Measurements from ENCODE around the gene LOXL1. TPM values are rescaled to one million over a fixed set of nuclear protein-coding genes. Genes with fewer than 3 reads are reported as not detected.

Gene LOXL1
- total and polyA plus RNA-seq, 2 of the 4 experiments (the other 2 are of a cell fraction) = 148 to 332 TPM

DNA sequence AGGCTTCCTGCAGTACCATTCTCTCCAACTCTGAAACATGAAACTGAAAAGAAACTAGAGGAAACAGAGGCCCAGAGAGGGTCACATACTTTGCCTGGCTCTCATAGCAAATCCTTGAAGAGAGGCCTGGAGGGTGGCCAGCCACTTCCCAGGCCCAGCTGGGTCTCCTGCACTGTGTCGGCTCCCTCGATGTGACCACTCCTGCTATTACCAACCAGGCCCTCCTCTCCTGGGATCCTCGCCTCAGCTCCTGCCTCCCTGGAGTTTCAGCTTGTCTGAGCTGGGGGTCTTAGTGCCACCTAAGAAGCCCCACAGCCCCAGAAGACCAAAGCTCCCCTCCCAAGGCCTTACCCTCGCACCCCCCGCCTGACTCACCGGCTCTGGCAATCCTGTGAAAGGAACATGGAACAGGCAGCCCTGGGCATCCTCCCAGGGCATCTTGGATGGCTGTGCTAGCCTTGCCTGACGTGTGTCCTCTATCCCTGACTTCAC, 4.6 kb downstream of the LOXL1 start:
- no peak overlapping the region for H3K4me3 ChIP-seq (ENCODE audit: insufficient read depth, low read depth, low read length)
- no TSS peak for BruUV-seq (replicated peaks)

More for the DNA sequence above, 4.6 kb downstream of the LOXL1 start:
- Histone ChIP-seq H3K23ac (ENCODE audit: low read depth, low read length) (no peak overlapping the region), H3K14ac (replicated peaks; ENCODE audit: low read depth, low read length) (peak overlapping the region; percentile 41; the same call in 1 of the 2 replicates), H2AFZ (replicated peaks; ENCODE audit: low read length, poor library complexity) (peak overlapping the region; percentile 64), H2BK20ac (ENCODE audit: low read depth, low read length) (peak overlapping the region; percentile 27; the same call in 1 of the 2 replicates), H2BK120ac (ENCODE audit: low read depth, low read length) (peak overlapping the region; percentile 30; the same call in 1 of the 2 replicates), H4K5ac (ENCODE audit: low read depth, low read length) (no peak overlapping the region), H3K79me1 (ENCODE audit: low read depth in 1 of 2, low read length in 2 of 2) (peaks cover 39 to 87% of the 10 kb centered on the region in 2 experiments), H4K8ac (ENCODE audit: low read depth in 2 of 2, low read length in 2 of 2) (peak overlapping the region; percentile 34 to 71; a peak in 2 of 4 replicates), H2AK9ac (replicated peaks; ENCODE audit: low read depth, low read length, poor library complexity) (peak overlapping the region; percentile 95), H2AK5ac (ENCODE audit: low read depth, low read length) (peak overlapping the region; percentile 87), H3K56ac (ENCODE audit: extremely low read depth, insufficient read depth, low read length) (no peak overlapping the region; the same call in 1 of the 2 replicates), H3K4me1 (ENCODE audit: control insufficient read depth, insufficient read depth, low read length) (peaks cover 43% of the 10 kb centered on the region), H3K36me3 (ENCODE audit: control insufficient read depth, insufficient read depth, low read length) (peaks cover 12% of the 10 kb centered on the region), H3K18ac (ENCODE audit: low read depth, low read length) (no peak overlapping the region), H3K9me1 (ENCODE audit: insufficient read depth, low read length) (peaks cover 37% of the 10 kb centered on the region), H2BK15ac (ENCODE audit: low read depth, low read length) (peak overlapping the region; percentile 68; the same call in 1 of the 3 replicates), H4K20me1 (ENCODE audit: insufficient read depth, low read length) (peaks cover 71% of the 10 kb centered on the region), H3K27me3 (ENCODE audit: control insufficient read depth, insufficient read depth, low read length) (no peaks in the 10 kb centered on the region), H3K27ac (ENCODE audit: insufficient read depth, low read length) (peak overlapping the region; percentile 50; the same call in 1 of the 2 replicates), H4K91ac (ENCODE audit: insufficient read depth, low read depth, low read length) (peak overlapping the region; percentile 58), H3K9me3 (ENCODE audit: control insufficient read depth, insufficient read depth, low read length) (no peaks in the 10 kb centered on the region), H3K4ac (ENCODE audit: low read depth, low read length) (peak overlapping the region; percentile 66), H2BK5ac (ENCODE audit: low read depth, low read length, poor library complexity, severe bottlenecking) (peak overlapping the region; percentile 38), H3K4me2 (ENCODE audit: low read depth, low read length) (peak overlapping the region; percentile 73), H3K9ac (ENCODE audit: low read depth, low read length) (no peak overlapping the region)
- in situ Hi-C loops (cut with MboI; ENCODE audit: low sequenced_read_pairs) = no loop called here
- intact Hi-C loops (cut with micrococcal nuclease) = no loop called here
- ChIA-PET CTCF (no interaction called here), POLR2A (ENCODE audit: unreplicated experiment) (no interaction called here)
- ATAC-seq (ENCODE audit: low read depth) (peak; percentile 1; the same call in 1 of the 2 replicates), DNase-seq (peak; percentile 55)
- dilution Hi-C loops (cut with HindIII; ENCODE audit: low sequenced_read_pairs, unreplicated experiment) = no loop called here
- WGBS, 2 experiments (ENCODE audit: extremely low coverage in 2 of 2, insufficient read length in 1 of 2) = no CpG with 5 or more reads among the region's 7 CpGs
- no peak for TF ChIP-seq MAZ (IDR thresholded peaks at IDR 0.05; ENCODE audit: borderline replicate concordance, low read depth, low read length)
- TF ChIP-seq POLR2A (IDR thresholded peaks at IDR 0.05; ENCODE audit: low read depth, low read length) = no peak
- no peak for TF ChIP-seq RAD21 (IDR thresholded peaks at IDR 0.05; ENCODE audit: low read length)
- TF ChIP-seq CHD1 (IDR thresholded peaks at IDR 0.05; ENCODE audit: low read depth, low read length) = no peak
- no peak for TF ChIP-seq MXI1 (IDR thresholded peaks at IDR 0.05; ENCODE audit: borderline replicate concordance, low read depth, low read length)
- no peak for TF ChIP-seq BHLHE40 (IDR thresholded peaks at IDR 0.05; ENCODE audit: low read depth, low read length)
- TF ChIP-seq MAFK (IDR thresholded peaks at IDR 0.05; ENCODE audit: low read depth, low read length) = no peak
- no peak for TF ChIP-seq RCOR1 (IDR thresholded peaks at IDR 0.05; ENCODE audit: insufficient replicate concordance, low read length)
- TF ChIP-seq, protein P1, sequence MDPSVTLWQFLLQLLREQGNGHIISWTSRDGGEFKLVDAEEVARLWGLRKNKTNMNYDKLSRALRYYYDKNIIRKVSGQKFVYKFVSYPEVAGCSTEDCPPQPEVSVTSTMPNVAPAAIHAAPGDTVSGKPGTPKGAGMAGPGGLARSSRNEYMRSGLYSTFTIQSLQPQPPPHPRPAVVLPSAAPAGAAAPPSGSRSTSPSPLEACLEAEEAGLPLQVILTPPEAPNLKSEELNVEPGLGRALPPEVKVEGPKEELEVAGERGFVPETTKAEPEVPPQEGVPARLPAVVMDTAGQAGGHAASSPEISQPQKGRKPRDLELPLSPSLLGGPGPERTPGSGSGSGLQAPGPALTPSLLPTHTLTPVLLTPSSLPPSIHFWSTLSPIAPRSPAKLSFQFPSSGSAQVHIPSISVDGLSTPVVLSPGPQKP (IDR thresholded peaks at IDR 0.05; ENCODE audit: borderline replicate concordance, low read depth, low read length) = no peak
- no peak for TF ChIP-seq CEBPB (IDR thresholded peaks at IDR 0.05; ENCODE audit: low read depth, low read length)
